HL-60/S4 treated with phorbol 12-myristate 13-acetate at 8.2 ng/mL for 4 days and 3 days (cell line): Measurements from ENCODE around the gene VASN.

Experiments
- in situ Hi-C: fragments of 300-500 bp; cut with MboI; formaldehyde crosslinking; loops from 2 replicates; pipeline ENCODE4 v1.15.0; 2022; ENCODE audit warnings: low sequenced_read_pairs

The VASN gene

DNA sequence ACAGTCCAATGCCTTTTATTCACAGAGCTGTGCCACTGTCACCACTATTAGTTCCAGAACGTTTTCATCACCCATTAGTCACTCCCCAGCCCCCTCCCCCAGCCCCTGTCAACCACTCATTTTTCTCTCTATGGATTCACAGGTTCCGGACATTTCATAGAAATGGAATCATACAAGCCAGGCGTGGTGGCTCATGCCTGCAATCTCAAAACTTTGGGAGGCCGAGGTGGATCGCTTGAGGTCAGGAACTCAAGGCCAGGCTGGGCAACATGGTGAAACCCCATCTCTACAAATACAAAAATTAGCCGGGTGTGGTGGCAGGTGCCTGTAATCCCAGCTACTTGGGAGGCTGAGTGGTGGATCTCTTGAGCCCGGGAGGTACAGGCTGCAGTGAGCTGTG is 19.8 kb upstream of the VASN start:
- in situ Hi-C loops = no loop called here

- in situ Hi-C loops = no loop called here
These were observed 18.8 kb upstream of the VASN start for GRCh38 chr16:4352843-4353242.

DNA sequence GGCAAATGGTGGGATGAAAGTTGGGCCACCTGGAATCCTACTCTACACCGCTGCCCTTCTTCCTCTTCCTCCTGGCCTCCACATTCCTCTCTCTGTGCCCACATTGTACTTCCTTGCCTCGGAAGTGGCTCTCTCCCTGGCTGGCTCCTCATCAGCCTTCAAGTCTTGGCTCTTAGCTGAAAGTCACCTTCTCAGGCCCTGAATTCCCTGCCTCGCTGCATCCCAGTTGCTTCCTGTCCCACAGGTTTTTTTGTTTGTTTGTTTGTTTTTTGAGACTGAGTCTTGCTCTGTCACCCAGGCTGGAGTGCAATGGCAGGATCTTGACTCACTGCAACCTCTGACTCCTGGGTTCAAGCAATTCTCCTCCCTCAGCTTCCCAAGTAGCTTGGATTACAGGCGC is 18.0 kb upstream of the VASN start:
- in situ Hi-C loops = no loop called here

- in situ Hi-C loops = no loop called here
These were observed 16.9 kb upstream of the VASN start for GRCh38 chr16:4354512-4355409.

GRCh38 chr16:4356820-4357219 is 14.8 kb upstream of the VASN start:
- in situ Hi-C loops = no loop called here

DNA sequence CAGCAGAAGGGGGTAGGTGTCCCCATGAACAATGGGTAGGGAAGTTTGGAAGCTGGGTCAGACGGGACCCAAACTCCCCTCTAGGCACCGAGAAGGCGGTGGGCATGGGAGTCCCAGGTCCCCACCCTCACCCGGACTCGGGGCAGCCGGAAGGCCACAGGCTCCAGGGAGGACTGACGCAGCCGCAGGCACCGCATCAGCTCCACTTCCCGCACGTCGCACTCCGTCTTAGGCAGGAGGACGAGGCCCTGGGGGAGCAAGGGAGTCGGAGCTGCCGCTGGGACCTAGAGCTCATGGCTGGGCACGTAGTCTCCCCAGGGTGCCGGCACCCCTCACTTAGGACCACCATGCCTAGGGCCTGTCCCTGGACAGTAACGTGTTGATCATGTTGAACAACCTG is 13.4 kb upstream of the VASN start:
- in situ Hi-C loops = no loop called here

DNA sequence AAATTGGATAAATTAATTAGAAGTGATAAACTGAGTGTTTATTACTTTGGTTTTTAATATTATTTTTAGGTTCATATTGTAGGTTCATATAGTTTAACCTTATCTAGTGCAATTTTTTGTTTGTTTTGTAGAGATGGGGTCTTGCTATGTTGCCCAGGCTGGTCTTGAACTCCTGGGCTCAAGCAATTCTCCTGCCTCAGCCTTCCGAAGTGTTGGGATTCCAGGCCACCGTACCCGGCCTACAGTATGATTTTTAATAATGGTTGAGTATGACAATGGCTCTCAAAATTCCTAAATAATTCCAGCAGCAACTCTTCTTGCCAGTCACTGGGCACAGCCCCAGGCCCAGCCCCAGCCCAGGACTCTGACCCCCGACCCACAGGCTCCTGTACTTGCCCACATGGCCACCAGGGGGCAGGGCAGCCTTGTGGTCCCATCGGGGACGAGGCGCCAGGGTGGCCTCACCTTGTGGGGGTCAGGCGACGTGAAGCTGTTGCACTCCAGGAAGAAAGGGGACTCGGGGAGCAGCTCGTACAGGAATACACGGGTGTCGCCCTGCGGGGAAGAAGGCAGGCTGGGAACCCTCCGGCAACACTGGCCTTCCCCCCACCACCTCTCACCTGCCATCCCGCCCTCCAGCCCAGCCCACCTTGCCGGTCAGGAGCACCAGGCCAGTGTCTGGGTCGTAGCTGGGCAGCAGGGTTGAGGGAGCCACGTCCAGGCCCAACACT is 12.7 kb upstream of the VASN start:
- in situ Hi-C loops = no loop called here

DNA sequence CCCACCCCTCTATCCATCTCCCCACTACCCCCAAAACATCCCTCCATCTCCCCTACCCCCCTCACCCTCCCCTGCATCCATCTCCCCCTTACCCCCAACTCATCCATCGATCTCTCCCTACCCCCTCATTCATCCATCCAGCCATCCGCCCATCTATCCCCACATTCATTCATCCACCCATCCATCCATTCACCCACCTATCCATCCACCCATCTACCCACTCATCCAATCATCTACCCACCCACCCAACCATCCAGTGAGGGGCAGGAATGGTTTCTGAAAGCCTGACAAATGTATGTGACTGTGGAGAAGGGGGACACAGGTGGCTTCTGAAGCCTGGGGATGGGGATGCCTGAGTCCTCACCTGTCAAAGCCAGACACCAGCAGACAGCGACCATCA is 11.7 kb upstream of the VASN start:
- in situ Hi-C loops = no loop called here

- in situ Hi-C loops = no loop called here
These were observed 11.1 kb upstream of the VASN start for GRCh38 chr16:4360538-4361021.

DNA sequence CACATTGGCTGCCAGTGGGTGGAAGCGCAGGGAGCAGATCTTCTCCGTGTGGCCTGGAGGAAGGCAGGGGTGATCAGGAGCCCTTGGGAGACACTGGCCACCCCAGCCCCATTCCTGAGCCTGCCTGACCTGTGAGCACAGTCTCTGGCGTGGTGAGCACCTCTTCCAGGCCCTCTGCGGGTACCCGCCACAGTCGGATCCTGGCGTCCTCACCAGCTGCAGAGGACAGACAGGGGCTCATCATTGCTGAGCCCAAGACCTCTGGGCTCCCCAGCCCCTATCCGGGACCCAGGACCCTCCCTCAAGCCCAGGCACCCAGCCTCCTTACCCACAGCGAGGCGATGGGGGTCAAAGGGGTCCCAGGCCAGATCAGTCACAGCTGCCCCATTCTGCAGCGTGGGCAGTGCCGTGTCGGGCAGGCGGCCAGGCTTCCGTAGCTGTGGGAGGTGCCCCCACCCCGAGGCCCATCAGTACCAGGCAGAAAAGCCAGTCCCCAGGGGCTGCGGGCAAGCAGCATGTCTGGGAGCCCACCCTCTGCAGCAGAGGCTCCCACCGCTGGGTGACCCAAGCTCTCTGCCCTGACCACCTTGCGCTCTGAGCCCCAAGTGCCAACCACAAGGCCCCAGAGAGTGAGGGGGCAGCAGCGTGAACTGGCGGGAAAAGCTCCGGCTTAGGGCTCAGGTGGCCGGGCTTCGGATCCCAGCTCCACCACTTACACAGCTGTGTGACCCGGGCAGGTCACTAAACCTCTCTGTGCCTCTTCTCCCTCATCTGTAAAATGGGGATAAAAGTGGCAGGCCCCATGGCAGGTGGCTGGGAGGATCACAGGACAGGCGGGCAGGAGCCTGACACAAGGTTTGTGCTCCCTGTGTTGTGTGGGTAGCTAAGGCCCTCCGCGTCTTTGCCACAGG is 10.4 kb upstream of the VASN start:
- in situ Hi-C loops = no loop called here

- in situ Hi-C loops = no loop called here
These were observed 9.7 kb upstream of the VASN start for GRCh38 chr16:4361944-4362311.

GRCh38 chr16:4362476-4363135 is 9.0 kb upstream of the VASN start:
- in situ Hi-C loops = no loop called here

GRCh38 chr16:4364196-4365013 is 7.2 kb upstream of the VASN start:
- in situ Hi-C loops = no loop called here

DNA sequence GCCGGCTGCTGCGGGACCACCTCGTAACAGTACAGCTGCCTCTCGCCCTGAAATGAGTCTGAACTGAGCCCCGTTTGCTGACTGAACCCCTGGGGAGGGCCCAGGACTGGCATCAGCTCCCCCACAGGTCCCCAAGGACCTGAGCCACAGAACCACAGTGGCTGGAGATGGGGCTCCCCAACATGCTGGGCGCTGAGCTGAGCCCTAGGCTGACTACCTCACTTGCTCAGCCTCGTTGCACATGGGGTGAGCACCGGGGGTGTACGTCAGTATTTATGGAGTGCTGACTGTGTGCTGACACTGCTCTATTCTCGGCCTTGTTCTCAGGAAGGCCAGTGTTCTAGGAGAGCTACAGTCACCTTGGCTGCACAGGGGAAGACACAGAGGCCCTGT is 6.6 kb upstream of the VASN start:
- in situ Hi-C loops = no loop called here

DNA sequence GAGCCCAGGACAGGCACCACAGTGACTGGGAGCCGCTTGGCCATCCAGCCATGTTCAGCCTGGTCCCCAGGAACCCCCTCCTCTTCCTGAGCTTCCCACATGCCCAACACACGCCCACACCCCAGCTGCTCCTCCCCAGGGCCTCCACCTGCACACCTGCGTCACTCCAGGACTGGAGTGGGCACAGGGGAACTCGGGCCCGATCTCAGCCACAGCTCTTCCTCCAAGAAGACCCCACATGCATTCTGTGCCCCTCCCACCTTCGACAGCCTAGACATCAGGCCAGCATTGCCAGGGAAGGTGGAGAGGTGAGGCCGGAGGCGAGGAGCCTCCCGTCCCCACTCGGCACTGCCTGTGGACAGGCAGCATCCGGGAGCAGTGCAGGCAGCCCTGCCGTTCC is 6.0 kb upstream of the VASN start:
- in situ Hi-C loops = no loop called here

- in situ Hi-C loops = no loop called here
These were observed 5.6 kb upstream of the VASN start for GRCh38 chr16:4366016-4366415.

DNA sequence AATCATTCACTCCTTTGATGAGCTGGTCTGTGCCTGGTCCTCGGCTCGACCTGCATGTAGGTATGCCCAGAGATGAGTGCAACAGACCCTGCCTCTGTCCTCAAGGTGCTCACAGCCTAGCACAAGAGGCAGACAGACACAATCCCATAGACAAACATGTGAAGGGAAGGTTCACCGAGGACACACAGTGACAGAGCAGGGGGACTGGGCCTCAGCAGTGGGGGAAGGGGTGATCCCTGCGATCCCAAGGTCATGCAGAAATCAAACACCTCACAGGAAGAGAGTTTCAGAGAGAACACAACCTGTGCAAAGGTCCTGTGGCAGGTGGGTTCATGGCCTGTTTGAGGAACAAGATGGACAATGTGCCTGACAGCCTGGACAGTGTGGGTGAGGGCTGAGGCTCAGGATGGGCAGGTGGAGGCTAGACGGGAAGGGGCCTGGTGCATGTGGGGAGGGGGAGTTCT is 4.2 kb upstream of the VASN start:
- in situ Hi-C loops = no loop called here

DNA sequence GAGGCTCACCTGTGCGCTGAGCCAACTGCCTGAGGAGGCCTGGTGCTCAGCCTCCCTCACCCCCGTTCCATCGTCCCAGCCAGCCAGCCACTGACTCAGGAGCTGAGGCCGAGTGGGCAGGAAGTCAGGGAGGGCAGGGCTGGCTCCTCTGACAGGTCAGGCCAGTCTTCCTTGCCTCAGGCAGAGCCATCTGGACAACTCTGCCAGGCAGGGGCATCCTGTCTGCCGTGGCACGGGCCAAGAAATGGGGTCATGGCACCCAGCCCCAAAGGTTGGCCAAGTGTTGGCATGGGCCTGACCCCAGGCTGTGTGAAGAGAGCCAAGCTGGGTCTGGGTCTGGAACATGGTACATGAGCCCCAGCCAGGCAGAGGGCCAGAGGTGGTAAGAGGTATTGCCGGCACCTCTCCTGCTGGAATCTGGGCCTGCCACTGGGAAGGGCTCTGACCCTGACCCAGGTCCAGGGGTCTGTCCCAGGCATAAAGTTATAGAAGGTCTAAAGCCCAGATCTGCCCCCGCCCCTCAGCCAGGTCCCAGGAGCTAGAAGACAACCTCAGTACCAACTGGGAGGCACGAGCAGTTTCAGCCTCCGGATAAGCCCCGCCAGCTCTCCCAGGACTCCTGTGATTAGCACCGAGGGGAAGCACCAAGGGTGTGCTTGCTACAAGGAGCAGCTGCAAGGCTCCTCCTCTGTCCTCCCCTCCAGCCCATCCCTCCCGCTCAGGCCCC is 2.5 kb upstream of the VASN start:
- in situ Hi-C loops = no loop called here

DNA sequence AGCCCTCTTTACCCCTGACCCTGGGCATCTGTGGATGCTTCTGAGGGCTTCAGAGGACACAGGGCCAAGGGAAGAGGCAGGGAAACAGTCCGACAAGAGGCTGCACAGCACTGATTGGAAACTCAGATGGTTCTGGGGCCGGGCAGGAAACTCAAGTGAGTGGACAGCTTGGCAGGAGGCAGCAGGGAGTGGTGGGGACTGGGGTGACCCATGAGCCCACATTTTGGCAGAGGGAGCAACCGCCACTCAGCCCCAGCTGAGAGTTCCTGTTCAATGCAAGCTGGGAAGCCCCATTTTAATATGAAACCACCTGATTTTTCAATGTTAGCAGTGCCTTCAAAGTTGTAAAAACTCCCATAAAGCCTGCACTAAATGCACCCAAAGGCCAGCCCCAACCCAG is 1.5 kb upstream of the VASN start:
- in situ Hi-C loops = no loop called here
